Measurements from ENCODE around the gene CHFR. TPM values are rescaled to one million over a fixed set of nuclear protein-coding genes. Genes with fewer than 3 reads are reported as not detected.

Gene CHFR
- total and polyA plus RNA-seq, 2 donors (not counting 3 experiments of a cell fraction or from before 2014, with no cell fraction given) = 45.4 to 66.5 TPM

DNA sequence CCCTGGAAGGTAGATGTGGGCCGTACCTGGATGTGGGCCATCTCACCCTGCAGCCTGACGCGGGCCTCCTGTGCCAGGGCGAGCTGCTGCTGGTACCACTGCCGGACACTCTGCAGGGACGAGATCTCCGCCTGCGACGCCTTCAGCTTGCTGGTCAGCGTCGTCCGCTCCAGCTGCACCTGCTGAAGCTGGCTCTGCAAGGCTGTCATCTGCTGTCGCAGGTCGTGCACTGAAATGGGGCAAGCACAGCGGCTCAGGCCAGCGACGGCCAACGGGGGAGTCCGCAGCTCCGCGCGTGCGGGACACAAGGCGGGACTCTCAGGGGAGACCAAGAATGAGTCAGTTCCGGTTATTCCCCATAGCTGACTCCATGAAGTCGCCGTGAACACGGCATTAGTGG lies 85.7 kb downstream of the CHFR start:
- H3K27ac ChIP-seq (ENCODE audit: insufficient read depth, low read depth, low read length) = no peak overlapping the region
- no peaks in the 10 kb centered on the region for H3K9me3 ChIP-seq (replicated peaks; ENCODE audit: control insufficient read depth, insufficient read depth, low read length)
- dilution Hi-C loops (cut with MboI; ENCODE audit: extremely low pct_ligation_motif_present, low sequenced_read_pairs) (no loop called here), intact Hi-C loops (cut with micrococcal nuclease) (no loop called here)
- no peak for DNase-seq (ENCODE audit: low read depth, low spot score)
- H3K79me2 ChIP-seq (ENCODE audit: control insufficient read depth, insufficient read depth, low read length) = peaks cover 13% of the 10 kb centered on the region
- no peaks in the 10 kb centered on the region for H4K20me1 ChIP-seq (replicated peaks; ENCODE audit: control insufficient read depth, extremely low read depth, insufficient read depth, low read length)
- no peak overlapping the region for H3K4me2 ChIP-seq (ENCODE audit: insufficient read depth, low read length)
- H3K9ac ChIP-seq (replicated peaks; ENCODE audit: extremely low read depth, insufficient read depth, low read length) = no peak overlapping the region
- H3K36me3 ChIP-seq (ENCODE audit: control insufficient read depth in 2 of 2, extremely low read depth in 1 of 2, insufficient read depth in 2 of 2, low read length in 2 of 2) = peaks cover 27 to 63% of the 10 kb centered on the region in 2 experiments
- POLR2A ChIA-PET = no interaction called here
- BruUV-seq (replicated peaks) = no TSS peak
- H3K27me3 ChIP-seq (ENCODE audit: control insufficient read depth in 2 of 2, insufficient read depth in 2 of 2, low read length in 2 of 2) = no peaks in the 10 kb centered on the region
- H3K4me1 ChIP-seq (ENCODE audit: control insufficient read depth, extremely low read depth, insufficient read depth, low read length) = no peaks in the 10 kb centered on the region
- no peak overlapping the region for H2AFZ ChIP-seq (ENCODE audit: low read depth, low read length)
- H3K9me1 ChIP-seq (replicated peaks; ENCODE audit: control insufficient read depth, extremely low read depth, insufficient read depth, low read length) = no peaks in the 10 kb centered on the region
- FAIRE-seq = no peak
- CTCF ChIA-PET = interaction anchor here (0.5 kb wide), 1 partner anchor 18 kb away, joined by 3 read pairs; no protein-coding TSS in a partner anchor
- H3K4me3 ChIP-seq (replicated peaks in 1 of 3; ENCODE audit: insufficient read depth in 1 of 3, low read depth in 1 of 3, low read length in 3 of 3) = no peak overlapping the region
- no peak for TF ChIP-seq CTCF (IDR thresholded peaks at IDR 0.05; ENCODE audit: extremely low read depth in 1 of 2, insufficient read depth in 1 of 2, low read depth in 1 of 2, low read length in 2 of 2)
- TF ChIP-seq GATA2 (IDR thresholded peaks at IDR 0.05; ENCODE audit: insufficient read depth, insufficient read length, low read depth, low read length) = no peak
- TF ChIP-seq POLR2A (IDR thresholded peaks at IDR 0.05; ENCODE audit: low read depth, low read length) = no peak
- TF ChIP-seq MYC (IDR thresholded peaks at IDR 0.05; ENCODE audit: low read depth, low read length) = no peak
- no peak for TF ChIP-seq FOS (IDR thresholded peaks at IDR 0.05; ENCODE audit: borderline replicate concordance, insufficient read depth, low read length)
- TF ChIP-seq, protein P1, sequence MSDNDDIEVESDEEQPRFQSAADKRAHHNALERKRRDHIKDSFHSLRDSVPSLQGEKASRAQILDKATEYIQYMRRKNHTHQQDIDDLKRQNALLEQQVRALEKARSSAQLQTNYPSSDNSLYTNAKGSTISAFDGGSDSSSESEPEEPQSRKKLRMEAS (IDR thresholded peaks at IDR 0.05; ENCODE audit: insufficient read depth, insufficient read length) = no peak
- no peak for TF ChIP-seq JUN (IDR thresholded peaks at IDR 0.05; ENCODE audit: borderline replicate concordance, insufficient read depth, insufficient read length, low read depth)
- no peak for TF ChIP-seq EZH2 (IDR thresholded peaks at IDR 0.05; ENCODE audit: borderline replicate concordance, low read depth, low read length, severe bottlenecking)
- no peak for TF ChIP-seq POLR2AphosphoS5 (IDR thresholded peaks at IDR 0.05; ENCODE audit: insufficient read depth, low read depth, low read length)
